Measurements from ENCODE around the gene STEAP2.

STEAP2 gene

GRCh38 chr7:90192876-90193750, 18.4 kb upstream of the STEAP2 start:
- DNase-seq (ENCODE audit: low read depth in 2 of 2) = no peak

- no peak for DNase-seq (ENCODE audit: low read depth in 2 of 2)
These were observed 16.4 kb upstream of the STEAP2 start for GRCh38 chr7:90194911-90195809.

- DNase-seq (ENCODE audit: low read depth in 2 of 2) = no peak
These were observed 9.9 kb upstream of the STEAP2 start for GRCh38 chr7:90201500-90202195.

GRCh38 chr7:90207956-90208355, 3.6 kb upstream of the STEAP2 start:
- no peak for DNase-seq (ENCODE audit: low read depth in 2 of 2)

GRCh38 chr7:90209776-90210175, 1.8 kb upstream of the STEAP2 start:
- DNase-seq (ENCODE audit: low read depth in 2 of 2) = no peak

GRCh38 chr7:90210475-90210874, 1.1 kb upstream of the STEAP2 start:
- DNase-seq (ENCODE audit: low read depth in 2 of 2) = no peak

GRCh38 chr7:90210981-90211380, 559 bp upstream of the STEAP2 start:
- DNase-seq (ENCODE audit: low read depth in 2 of 2) = no peak

GRCh38 chr7:90212149-90212495, 582 bp downstream of the STEAP2 start:
- no peak for DNase-seq (ENCODE audit: low read depth in 2 of 2)

- DNase-seq (ENCODE audit: low read depth in 2 of 2) = no peak
These were observed 2.0 kb downstream of the STEAP2 start for GRCh38 chr7:90213521-90213920.

GRCh38 chr7:90216080-90216674, 4.6 kb downstream of the STEAP2 start:
- no peak for DNase-seq (ENCODE audit: low read depth in 2 of 2)

GRCh38 chr7:90216771-90217170, 5.2 kb downstream of the STEAP2 start:
- no peak for DNase-seq (ENCODE audit: low read depth in 2 of 2)

GRCh38 chr7:90222390-90222789, 10.8 kb downstream of the STEAP2 start:
- no peak for DNase-seq (ENCODE audit: low read depth in 2 of 2)

- no peak for DNase-seq (ENCODE audit: low read depth in 2 of 2)
These were observed 11.5 kb downstream of the STEAP2 start for GRCh38 chr7:90222811-90223725.

GRCh38 chr7:90224195-90224594, 12.7 kb downstream of the STEAP2 start:
- no peak for DNase-seq (ENCODE audit: low read depth in 2 of 2)

GRCh38 chr7:90225181-90225580, 13.6 kb downstream of the STEAP2 start:
- no peak for DNase-seq (ENCODE audit: low read depth in 2 of 2)

GRCh38 chr7:90225601-90226000, 14.1 kb downstream of the STEAP2 start:
- no peak for DNase-seq (ENCODE audit: low read depth in 2 of 2)

- no peak for DNase-seq (ENCODE audit: low read depth in 2 of 2)
These were observed 15.7 kb downstream of the STEAP2 start for GRCh38 chr7:90227259-90227658.

- DNase-seq (ENCODE audit: low read depth in 2 of 2) = no peak
These were observed 18.1 kb downstream of the STEAP2 start for GRCh38 chr7:90229682-90230081.

- DNase-seq (ENCODE audit: low read depth in 2 of 2) = no peak
These were observed 19.3 kb downstream of the STEAP2 start for GRCh38 chr7:90230834-90231233.

GRCh38 chr7:90231304-90231703, 19.8 kb downstream of the STEAP2 start:
- DNase-seq (ENCODE audit: low read depth in 2 of 2) = no peak

GRCh38 chr7:90232430-90232829, 20.9 kb downstream of the STEAP2 start:
- no peak for DNase-seq (ENCODE audit: low read depth in 2 of 2)

Data from stimulated activated CD8-positive, alpha-beta memory T cell treated with anti-CD3 and anti-CD28 coated beads, Interleukin-15, amount 100 ng/mL, for 4 hours (primary cell).